ENCODE results near the gene FAM110A.

DNA sequence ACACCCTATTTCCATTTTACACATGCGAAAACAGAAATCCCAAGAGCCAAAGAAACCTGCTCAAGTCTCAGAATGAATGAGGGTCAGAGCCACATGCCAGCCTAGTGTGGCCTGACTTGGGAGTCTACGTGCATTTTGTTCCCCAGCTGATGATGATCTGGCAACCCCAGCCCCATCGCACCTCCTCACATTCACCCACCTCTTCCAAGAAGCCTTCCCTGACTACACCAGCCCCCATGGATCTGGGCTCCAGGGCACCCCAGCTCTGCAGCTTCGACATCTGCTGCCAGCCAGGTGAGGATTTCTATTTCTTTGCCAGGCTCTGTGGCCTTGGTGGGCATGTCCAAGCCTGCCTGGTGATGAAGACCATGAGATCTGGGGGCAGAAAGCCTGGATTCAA lies 41.6 kb downstream of the FAM110A start:
- TF ChIP-seq POLR2A (IDR thresholded peaks at IDR 0.05; ENCODE audit: low read depth, low read length) (no peak), EZH2 (IDR thresholded peaks at IDR 0.05; ENCODE audit: borderline replicate concordance, low read depth, low read length, severe bottlenecking) (no peak), POLR2AphosphoS5 (IDR thresholded peaks at IDR 0.05; ENCODE audit: insufficient read depth, low read depth, low read length) (no peak), JUN (IDR thresholded peaks at IDR 0.05; ENCODE audit: borderline replicate concordance, insufficient read depth, insufficient read length, low read depth) (no peak), MYC (IDR thresholded peaks at IDR 0.05; ENCODE audit: low read depth, low read length) (no peak), FOS (IDR thresholded peaks at IDR 0.05; ENCODE audit: borderline replicate concordance, insufficient read depth, low read length) (no peak)
- TF ChIP-seq, protein P1, sequence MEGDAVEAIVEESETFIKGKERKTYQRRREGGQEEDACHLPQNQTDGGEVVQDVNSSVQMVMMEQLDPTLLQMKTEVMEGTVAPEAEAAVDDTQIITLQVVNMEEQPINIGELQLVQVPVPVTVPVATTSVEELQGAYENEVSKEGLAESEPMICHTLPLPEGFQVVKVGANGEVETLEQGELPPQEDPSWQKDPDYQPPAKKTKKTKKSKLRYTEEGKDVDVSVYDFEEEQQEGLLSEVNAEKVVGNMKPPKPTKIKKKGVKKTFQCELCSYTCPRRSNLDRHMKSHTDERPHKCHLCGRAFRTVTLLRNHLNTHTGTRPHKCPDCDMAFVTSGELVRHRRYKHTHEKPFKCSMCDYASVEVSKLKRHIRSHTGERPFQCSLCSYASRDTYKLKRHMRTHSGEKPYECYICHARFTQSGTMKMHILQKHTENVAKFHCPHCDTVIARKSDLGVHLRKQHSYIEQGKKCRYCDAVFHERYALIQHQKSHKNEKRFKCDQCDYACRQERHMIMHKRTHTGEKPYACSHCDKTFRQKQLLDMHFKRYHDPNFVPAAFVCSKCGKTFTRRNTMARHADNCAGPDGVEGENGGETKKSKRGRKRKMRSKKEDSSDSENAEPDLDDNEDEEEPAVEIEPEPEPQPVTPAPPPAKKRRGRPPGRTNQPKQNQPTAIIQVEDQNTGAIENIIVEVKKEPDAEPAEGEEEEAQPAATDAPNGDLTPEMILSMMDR (IDR thresholded peaks at IDR 0.05; ENCODE audit: extremely low read depth in 1 of 2, insufficient read depth in 1 of 2, low read depth in 1 of 2, low read length in 2 of 2): no peak
- TF ChIP-seq, protein P2, sequence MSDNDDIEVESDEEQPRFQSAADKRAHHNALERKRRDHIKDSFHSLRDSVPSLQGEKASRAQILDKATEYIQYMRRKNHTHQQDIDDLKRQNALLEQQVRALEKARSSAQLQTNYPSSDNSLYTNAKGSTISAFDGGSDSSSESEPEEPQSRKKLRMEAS (IDR thresholded peaks at IDR 0.05; ENCODE audit: insufficient read depth, insufficient read length): no peak
